Measurements from ENCODE around the gene MTFR1L. TPM values are rescaled to one million over a fixed set of nuclear protein-coding genes. Genes with fewer than 3 reads are reported as not detected.
A peak's percentile ranks its signal among the peaks of the same experiment; 100 is the strongest.

The MTFR1L gene
- total and polyA plus RNA-seq, 9 of the 15 experiments (the other 6 are each of a cell fraction or from before 2014, with no cell fraction given) = 41.4 to 98.5 (median 53.7) TPM

DNA sequence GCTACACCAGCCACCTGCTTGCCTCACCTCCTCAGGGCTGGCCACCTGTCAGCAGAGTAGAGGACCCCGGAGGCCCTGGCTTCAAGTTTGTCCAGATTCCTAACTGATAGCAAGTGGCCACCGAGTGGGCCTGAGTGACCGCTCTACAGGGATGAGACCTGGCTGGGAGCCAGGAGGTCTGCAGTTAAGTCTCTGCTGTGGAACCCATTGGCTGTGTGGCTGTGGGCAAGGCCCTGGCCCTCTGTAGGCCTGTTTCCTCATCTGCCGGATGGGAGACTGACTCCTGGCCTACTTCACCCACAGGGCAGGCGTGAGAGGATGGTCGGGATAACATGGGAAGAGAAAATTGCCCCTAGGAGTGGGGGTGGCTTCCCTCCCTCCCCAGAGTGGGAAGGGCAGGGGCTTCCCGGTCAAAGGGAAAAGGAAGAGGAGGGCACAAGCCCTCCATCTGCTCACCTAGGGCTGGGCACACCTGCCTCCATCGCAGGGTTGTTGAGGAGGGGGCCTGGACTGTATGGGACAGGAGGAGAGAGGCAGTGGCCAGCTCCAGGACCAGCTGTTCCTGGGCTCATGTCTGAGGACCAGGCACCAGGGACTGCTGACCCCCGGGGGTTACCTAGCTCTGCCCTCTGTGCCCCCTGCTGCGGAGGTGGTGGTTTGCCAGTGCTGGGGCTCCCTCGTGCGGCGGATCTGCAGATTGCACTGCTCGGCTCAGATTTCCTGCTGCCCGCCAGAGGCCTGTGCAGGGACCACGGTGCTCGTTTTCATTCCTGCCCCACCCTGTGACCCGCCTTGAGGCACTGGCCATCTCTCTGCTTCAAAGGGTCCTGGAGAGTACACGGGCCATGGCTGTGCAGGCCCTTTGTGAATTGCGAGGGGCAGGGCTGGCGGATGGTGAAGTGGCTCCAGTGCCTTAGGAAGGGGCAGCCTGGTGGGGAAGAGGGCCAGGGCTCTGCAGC is 9.1 kb upstream of the MTFR1L start (continued):
- TF ChIP-seq, protein P1, sequence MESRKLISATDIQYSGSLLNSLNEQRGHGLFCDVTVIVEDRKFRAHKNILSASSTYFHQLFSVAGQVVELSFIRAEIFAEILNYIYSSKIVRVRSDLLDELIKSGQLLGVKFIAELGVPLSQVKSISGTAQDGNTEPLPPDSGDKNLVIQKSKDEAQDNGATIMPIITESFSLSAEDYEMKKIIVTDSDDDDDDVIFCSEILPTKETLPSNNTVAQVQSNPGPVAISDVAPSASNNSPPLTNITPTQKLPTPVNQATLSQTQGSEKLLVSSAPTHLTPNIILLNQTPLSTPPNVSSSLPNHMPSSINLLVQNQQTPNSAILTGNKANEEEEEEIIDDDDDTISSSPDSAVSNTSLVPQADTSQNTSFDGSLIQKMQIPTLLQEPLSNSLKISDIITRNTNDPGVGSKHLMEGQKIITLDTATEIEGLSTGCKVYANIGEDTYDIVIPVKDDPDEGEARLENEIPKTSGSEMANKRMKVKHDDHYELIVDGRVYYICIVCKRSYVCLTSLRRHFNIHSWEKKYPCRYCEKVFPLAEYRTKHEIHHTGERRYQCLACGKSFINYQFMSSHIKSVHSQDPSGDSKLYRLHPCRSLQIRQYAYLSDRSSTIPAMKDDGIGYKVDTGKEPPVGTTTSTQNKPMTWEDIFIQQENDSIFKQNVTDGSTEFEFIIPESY (CRISPR knock-in tag; IDR thresholded peaks at IDR 0.05) = 0 out of 2 replicates have a peak, but pooled peaks have one; percentile 28
- TF ChIP-seq SMC3 (conservative IDR thresholded peaks at IDR 0.05; ENCODE audit: insufficient read depth, low read depth, low read length) (peak; percentile 97), MYNN (IDR thresholded peaks at IDR 0.05) (peak; percentile 88), MYNN (CRISPR knock-in tag; IDR thresholded peaks at IDR 0.05) (no peak), ZNF143 (CRISPR knock-in tag; IDR thresholded peaks at IDR 0.05) (peak; percentile 8; the same call in 1 of the 2 replicates), HDAC1 (IDR thresholded peaks at IDR 0.05) (no peak), LCOR (CRISPR knock-in tag; IDR thresholded peaks at IDR 0.05) (peak; percentile 79), ZC3H4 (CRISPR knock-in tag; IDR thresholded peaks at IDR 0.05; ENCODE audit: borderline replicate concordance) (no peak; the same call in 1 of the 2 replicates), CTBP1 (IDR thresholded peaks at IDR 0.05; ENCODE audit: borderline replicate concordance) (peak; percentile 67; the same call in 1 of the 2 replicates), PRMT5 (CRISPR knock-in tag; IDR thresholded peaks at IDR 0.05) (no peak), CREB1 (IDR thresholded peaks at IDR 0.05) (no peak), CREB1 (CRISPR knock-in tag; IDR thresholded peaks at IDR 0.05) (peak; percentile 53; the same call in 1 of the 2 replicates), GABPB1 (CRISPR knock-in tag; IDR thresholded peaks at IDR 0.05) (peak; percentile 77), POLR2A (conservative IDR thresholded peaks at IDR 0.05) (no peak), JUND (IDR thresholded peaks at IDR 0.05; ENCODE audit: borderline replicate concordance, low read depth, low read length) (peak; percentile 40), JUND (tag; IDR thresholded peaks at IDR 0.05; ENCODE audit: borderline replicate concordance, low read depth, low read length) (no peak; the same call in 2 of the 3 replicates), SNIP1 (IDR thresholded peaks at IDR 0.05; ENCODE audit: low read depth) (no peak), CC2D1A (IDR thresholded peaks at IDR 0.05) (peak; percentile 88)
- TF ChIP-seq, protein P2, sequence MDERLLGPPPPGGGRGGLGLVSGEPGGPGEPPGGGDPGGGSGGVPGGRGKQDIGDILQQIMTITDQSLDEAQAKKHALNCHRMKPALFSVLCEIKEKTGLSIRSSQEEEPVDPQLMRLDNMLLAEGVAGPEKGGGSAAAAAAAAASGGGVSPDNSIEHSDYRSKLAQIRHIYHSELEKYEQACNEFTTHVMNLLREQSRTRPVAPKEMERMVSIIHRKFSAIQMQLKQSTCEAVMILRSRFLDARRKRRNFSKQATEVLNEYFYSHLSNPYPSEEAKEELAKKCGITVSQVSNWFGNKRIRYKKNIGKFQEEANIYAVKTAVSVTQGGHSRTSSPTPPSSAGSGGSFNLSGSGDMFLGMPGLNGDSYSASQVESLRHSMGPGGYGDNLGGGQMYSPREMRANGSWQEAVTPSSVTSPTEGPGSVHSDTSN (CRISPR knock-in tag; IDR thresholded peaks at IDR 0.05; ENCODE audit: low read depth) = no peak
- TF ChIP-seq, protein P2 (tag; conservative IDR thresholded peaks at IDR 0.05; ENCODE audit: low read depth) = no peak
